ENCODE measurements around the gene PIP5KL1.

The PIP5KL1 gene

GRCh38 chr9:127968700-127969383, 38.3 kb upstream of the PIP5KL1 start:
- peak; percentile 51 for DNase-seq (ENCODE audit: low spot score)

- peak; percentile 78 for DNase-seq (ENCODE audit: low spot score)
Observed at GRCh38 chr9:127968042-127968441, 37.5 kb upstream of the PIP5KL1 start.

- DNase-seq (ENCODE audit: low spot score): no peak
Observed at GRCh38 chr9:127967151-127967809, 36.7 kb upstream of the PIP5KL1 start.

- no peak for DNase-seq (ENCODE audit: low spot score)
Observed at GRCh38 chr9:127966416-127967150, 36.0 kb upstream of the PIP5KL1 start.

- DNase-seq (ENCODE audit: low spot score): no peak
Observed at GRCh38 chr9:127965953-127966352, 35.4 kb upstream of the PIP5KL1 start.

- DNase-seq (ENCODE audit: low spot score): no peak
Observed at GRCh38 chr9:127963359-127964064, 32.9 kb upstream of the PIP5KL1 start.

GRCh38 chr9:127963041-127963358, 32.4 kb upstream of the PIP5KL1 start:
- no peak for DNase-seq (ENCODE audit: low spot score)

GRCh38 chr9:127962278-127962677, 31.7 kb upstream of the PIP5KL1 start:
- DNase-seq (ENCODE audit: low spot score): no peak

- no peak for DNase-seq (ENCODE audit: low spot score)
Observed at GRCh38 chr9:127961613-127962155, 31.1 kb upstream of the PIP5KL1 start.

GRCh38 chr9:127961155-127961490, 30.5 kb upstream of the PIP5KL1 start:
- DNase-seq (ENCODE audit: low spot score): no peak

- no peak for DNase-seq (ENCODE audit: low spot score)
Observed at GRCh38 chr9:127960410-127961154, 30.0 kb upstream of the PIP5KL1 start.

GRCh38 chr9:127959841-127960409, 29.3 kb upstream of the PIP5KL1 start:
- DNase-seq (ENCODE audit: low spot score): no peak

- DNase-seq (ENCODE audit: low spot score): no peak
Observed at GRCh38 chr9:127959398-127959797, 28.8 kb upstream of the PIP5KL1 start.

- DNase-seq (ENCODE audit: low spot score): no peak
Observed at GRCh38 chr9:127958728-127959127, 28.2 kb upstream of the PIP5KL1 start.

- DNase-seq (ENCODE audit: low spot score): peak; percentile 98
Observed at GRCh38 chr9:127955294-127956015, 24.9 kb upstream of the PIP5KL1 start.

GRCh38 chr9:127954831-127955293, 24.3 kb upstream of the PIP5KL1 start:
- DNase-seq (ENCODE audit: low spot score): no peak

GRCh38 chr9:127953768-127954505, 23.4 kb upstream of the PIP5KL1 start:
- DNase-seq (ENCODE audit: low spot score): no peak

- DNase-seq (ENCODE audit: low spot score): no peak
Observed at GRCh38 chr9:127953154-127953553, 22.6 kb upstream of the PIP5KL1 start.

GRCh38 chr9:127950513-127951289, 20.1 kb upstream of the PIP5KL1 start:
- peak; percentile 81 for DNase-seq (ENCODE audit: low spot score)

All from SW480 (cell line).